ENCODE measurements around the gene PAQR9.

DNA sequence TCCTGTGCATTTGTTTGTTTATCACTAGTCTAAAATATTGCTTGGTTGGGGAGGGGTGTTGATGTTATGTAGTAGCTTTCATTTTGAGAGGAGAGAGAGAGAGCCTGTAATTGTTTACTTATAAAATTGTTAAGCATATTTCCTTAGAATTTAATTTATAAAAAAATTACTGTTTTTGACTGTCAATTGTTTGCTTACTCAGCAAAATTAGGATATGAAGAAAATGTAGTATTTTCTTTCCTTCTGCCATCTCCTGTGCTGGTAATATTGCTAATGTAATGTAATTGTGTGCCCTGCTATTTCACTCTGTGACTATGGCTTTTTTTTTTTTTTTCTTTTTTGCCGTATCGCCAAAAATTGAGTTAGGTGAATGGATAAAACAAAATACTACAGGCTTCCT, 41.3 kb upstream of the PAQR9 start:
- TF ChIP-seq, protein P1, sequence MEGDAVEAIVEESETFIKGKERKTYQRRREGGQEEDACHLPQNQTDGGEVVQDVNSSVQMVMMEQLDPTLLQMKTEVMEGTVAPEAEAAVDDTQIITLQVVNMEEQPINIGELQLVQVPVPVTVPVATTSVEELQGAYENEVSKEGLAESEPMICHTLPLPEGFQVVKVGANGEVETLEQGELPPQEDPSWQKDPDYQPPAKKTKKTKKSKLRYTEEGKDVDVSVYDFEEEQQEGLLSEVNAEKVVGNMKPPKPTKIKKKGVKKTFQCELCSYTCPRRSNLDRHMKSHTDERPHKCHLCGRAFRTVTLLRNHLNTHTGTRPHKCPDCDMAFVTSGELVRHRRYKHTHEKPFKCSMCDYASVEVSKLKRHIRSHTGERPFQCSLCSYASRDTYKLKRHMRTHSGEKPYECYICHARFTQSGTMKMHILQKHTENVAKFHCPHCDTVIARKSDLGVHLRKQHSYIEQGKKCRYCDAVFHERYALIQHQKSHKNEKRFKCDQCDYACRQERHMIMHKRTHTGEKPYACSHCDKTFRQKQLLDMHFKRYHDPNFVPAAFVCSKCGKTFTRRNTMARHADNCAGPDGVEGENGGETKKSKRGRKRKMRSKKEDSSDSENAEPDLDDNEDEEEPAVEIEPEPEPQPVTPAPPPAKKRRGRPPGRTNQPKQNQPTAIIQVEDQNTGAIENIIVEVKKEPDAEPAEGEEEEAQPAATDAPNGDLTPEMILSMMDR (IDR thresholded peaks at IDR 0.05), result no peak
- no peak for TF ChIP-seq POLR2A (IDR thresholded peaks at IDR 0.05)

Measured in lower leg skin (tissue), 3 donors.